ENCODE data around the gene MYL6B.

Gene MYL6B

GRCh38 chr12:56153678-56154065 is 1.3 kb downstream of the MYL6B start:
- DNase-seq (ENCODE audit: low spot score) = no peak

- no peak for DNase-seq (ENCODE audit: low spot score)
Observed at GRCh38 chr12:56154246-56154771, 1.9 kb downstream of the MYL6B start.

GRCh38 chr12:56154818-56155217 is 2.4 kb downstream of the MYL6B start:
- DNase-seq (ENCODE audit: low spot score) = no peak

GRCh38 chr12:56155256-56155845 is 3.0 kb downstream of the MYL6B start:
- DNase-seq (ENCODE audit: low spot score) = no peak

- DNase-seq (ENCODE audit: low spot score) = peak; percentile 86
Observed at GRCh38 chr12:56156464-56157200, 4.2 kb downstream of the MYL6B start.

GRCh38 chr12:56157201-56158028 is 5.0 kb downstream of the MYL6B start:
- DNase-seq (ENCODE audit: low spot score) = peak; percentile 87

- DNase-seq (ENCODE audit: low spot score) = peak; percentile 98
Observed at GRCh38 chr12:56158029-56158925, 5.9 kb downstream of the MYL6B start, which contains the start of gene MYL6. TSS of gene MYL6 (plus strand) at chr12:56158359. CDS start at chr12:56158402, 43 bp downstream.

- DNase-seq (ENCODE audit: low spot score) = peak; percentile 80
Observed at GRCh38 chr12:56158926-56159461, 6.6 kb downstream of the MYL6B start.

- no peak for DNase-seq (ENCODE audit: low spot score)
Observed at GRCh38 chr12:56159482-56160192, 7.2 kb downstream of the MYL6B start.

- DNase-seq (ENCODE audit: low spot score) = peak; percentile 58
Observed at GRCh38 chr12:56160193-56160763, 7.9 kb downstream of the MYL6B start.

- no peak for DNase-seq (ENCODE audit: low spot score)
Observed at GRCh38 chr12:56160894-56161689, 8.7 kb downstream of the MYL6B start.

GRCh38 chr12:56161690-56162351 is 9.4 kb downstream of the MYL6B start:
- DNase-seq (ENCODE audit: low spot score) = peak; percentile 11

- DNase-seq (ENCODE audit: low spot score) = peak; percentile 44
Observed at GRCh38 chr12:56162468-56163290, 10.3 kb downstream of the MYL6B start.

- DNase-seq (ENCODE audit: low spot score) = peak; percentile 20
Observed at GRCh38 chr12:56163533-56164344, 11.4 kb downstream of the MYL6B start.

- DNase-seq (ENCODE audit: low spot score) = peak; percentile 35
Observed at GRCh38 chr12:56164345-56164729, 11.9 kb downstream of the MYL6B start.

- no peak for DNase-seq (ENCODE audit: low spot score)
Observed at GRCh38 chr12:56165369-56165768, 13.0 kb downstream of the MYL6B start.

GRCh38 chr12:56169229-56169759 is 16.9 kb downstream of the MYL6B start:
- no peak for DNase-seq (ENCODE audit: low spot score)
